ENCODE results near the gene MAP4.
"Not testable (repeated sequence)": the region's sequence is repeated elsewhere in the genome, so short reads cannot be mapped to it uniquely, and the experiment has no call there.

Gene MAP4

GRCh38 chr3:48014358-48014757 is 1.9 kb downstream of the MAP4 start:
- Histone ChIP-seq H3K9me3 (ENCODE audit: control insufficient read depth in 1 of 2, low read length in 2 of 2) (no peaks in the 10 kb centered on the region), H3K9ac (ENCODE audit: low read depth in 1 of 2, low read length in 2 of 2) (no peak overlapping the region), H3K4me1 (ENCODE audit: control insufficient read depth in 1 of 2, insufficient read depth in 2 of 2, low read length in 2 of 2) (peaks cover 43 to 47% of the 10 kb centered on the region in 2 donors)

GRCh38 chr3:48013288-48013980 is 2.8 kb downstream of the MAP4 start:
- H3K4me3 ChIP-seq (ENCODE audit: low read depth in 1 of 2, low read length in 2 of 2) = no peak overlapping the region
- H3K9ac ChIP-seq (ENCODE audit: low read depth in 1 of 2, low read length in 2 of 2) = no peak overlapping the region
- H3K27me3 ChIP-seq (ENCODE audit: control insufficient read depth in 1 of 2, insufficient read depth in 2 of 2, low read length in 2 of 2) = no peaks in the 10 kb centered on the region
- no peaks in the 10 kb centered on the region for H3K9me3 ChIP-seq (ENCODE audit: control insufficient read depth in 1 of 2, low read length in 2 of 2)
- H3K36me3 ChIP-seq (ENCODE audit: control insufficient read depth in 1 of 2, insufficient read depth in 2 of 2, low read length in 2 of 2) = no peaks in the 10 kb centered on the region
- peaks cover 43 to 47% of the 10 kb centered on the region in 2 donors for H3K4me1 ChIP-seq (ENCODE audit: control insufficient read depth in 1 of 2, insufficient read depth in 2 of 2, low read length in 2 of 2)
- H3K27ac ChIP-seq (ENCODE audit: low read depth, low read length) = no peak overlapping the region

More at GRCh38 chr3:48014358-48014757, 1.9 kb downstream of the MAP4 start:
- no peak overlapping the region for H3K27ac ChIP-seq (ENCODE audit: low read depth, low read length)
- H3K4me3 ChIP-seq (ENCODE audit: low read depth in 1 of 2, low read length in 2 of 2) = no peak overlapping the region
- H3K36me3 ChIP-seq (ENCODE audit: control insufficient read depth in 1 of 2, insufficient read depth in 2 of 2, low read length in 2 of 2) = peaks cover 0 to 3% of the 10 kb centered on the region in 2 donors
- no peaks in the 10 kb centered on the region for H3K27me3 ChIP-seq (ENCODE audit: control insufficient read depth in 1 of 2, insufficient read depth in 2 of 2, low read length in 2 of 2)

GRCh38 chr3:48012659-48013058 is 3.6 kb downstream of the MAP4 start:
- Histone ChIP-seq H3K9me3 (ENCODE audit: control insufficient read depth in 1 of 2, low read length in 2 of 2) (no peaks in the 10 kb centered on the region), H3K9ac (ENCODE audit: low read depth in 1 of 2, low read length in 2 of 2) (no peak overlapping the region), H3K36me3 (ENCODE audit: control insufficient read depth in 1 of 2, insufficient read depth in 2 of 2, low read length in 2 of 2) (no peaks in the 10 kb centered on the region), H3K4me3 (ENCODE audit: low read depth in 1 of 2, low read length in 2 of 2) (no peak overlapping the region), H3K27me3 (ENCODE audit: control insufficient read depth in 1 of 2, insufficient read depth in 2 of 2, low read length in 2 of 2) (no peaks in the 10 kb centered on the region), H3K27ac (ENCODE audit: low read depth, low read length) (no peak overlapping the region), H3K4me1 (ENCODE audit: control insufficient read depth in 1 of 2, insufficient read depth in 2 of 2, low read length in 2 of 2) (peaks cover 43 to 47% of the 10 kb centered on the region in 2 donors)

- H3K4me1 ChIP-seq (ENCODE audit: control insufficient read depth in 1 of 2, insufficient read depth in 2 of 2, low read length in 2 of 2) = peaks cover 12 to 15% of the 10 kb centered on the region in 2 donors
- H3K27ac ChIP-seq (ENCODE audit: low read depth, low read length); H3K4me3 ChIP-seq (ENCODE audit: low read depth in 1 of 2, low read length in 2 of 2); H3K36me3 ChIP-seq (ENCODE audit: control insufficient read depth in 1 of 2, insufficient read depth in 2 of 2, low read length in 2 of 2); H3K9me3 ChIP-seq (ENCODE audit: control insufficient read depth in 1 of 2, low read length in 2 of 2); H3K27me3 ChIP-seq (ENCODE audit: control insufficient read depth in 1 of 2, insufficient read depth in 2 of 2, low read length in 2 of 2); H3K9ac ChIP-seq (ENCODE audit: low read depth in 1 of 2, low read length in 2 of 2): not testable (repeated sequence)
These were observed 8.2 kb downstream of the MAP4 start for GRCh38 chr3:48008066-48008465.

GRCh38 chr3:48007361-48007760 is 8.9 kb downstream of the MAP4 start:
- H3K4me3 ChIP-seq (ENCODE audit: low read depth in 1 of 2, low read length in 2 of 2); H3K9ac ChIP-seq (ENCODE audit: low read depth in 1 of 2, low read length in 2 of 2); H3K9me3 ChIP-seq (ENCODE audit: control insufficient read depth in 1 of 2, low read length in 2 of 2); H3K36me3 ChIP-seq (ENCODE audit: control insufficient read depth in 1 of 2, insufficient read depth in 2 of 2, low read length in 2 of 2); H3K27me3 ChIP-seq (ENCODE audit: control insufficient read depth in 1 of 2, insufficient read depth in 2 of 2, low read length in 2 of 2); H3K27ac ChIP-seq (ENCODE audit: low read depth, low read length); H3K4me1 ChIP-seq (ENCODE audit: control insufficient read depth in 1 of 2, insufficient read depth in 2 of 2, low read length in 2 of 2): not testable (repeated sequence)

GRCh38 chr3:48006794-48007193 is 9.4 kb downstream of the MAP4 start:
- not testable (repeated sequence) for H3K36me3 ChIP-seq (ENCODE audit: control insufficient read depth in 1 of 2, insufficient read depth in 2 of 2, low read length in 2 of 2); H3K4me3 ChIP-seq (ENCODE audit: low read depth in 1 of 2, low read length in 2 of 2); H3K4me1 ChIP-seq (ENCODE audit: control insufficient read depth in 1 of 2, insufficient read depth in 2 of 2, low read length in 2 of 2); H3K27me3 ChIP-seq (ENCODE audit: control insufficient read depth in 1 of 2, insufficient read depth in 2 of 2, low read length in 2 of 2); H3K9me3 ChIP-seq (ENCODE audit: control insufficient read depth in 1 of 2, low read length in 2 of 2); H3K9ac ChIP-seq (ENCODE audit: low read depth in 1 of 2, low read length in 2 of 2); H3K27ac ChIP-seq (ENCODE audit: low read depth, low read length)

- no peaks in the 10 kb centered on the region for H3K36me3 ChIP-seq (ENCODE audit: control insufficient read depth in 1 of 2, insufficient read depth in 2 of 2, low read length in 2 of 2)
- H3K9ac ChIP-seq (ENCODE audit: low read depth in 1 of 2, low read length in 2 of 2) = no peak overlapping the region
- H3K4me3 ChIP-seq (ENCODE audit: low read depth in 1 of 2, low read length in 2 of 2) = no peak overlapping the region
- no peaks in the 10 kb centered on the region for H3K9me3 ChIP-seq (ENCODE audit: control insufficient read depth in 1 of 2, low read length in 2 of 2)
- no peak overlapping the region for H3K27ac ChIP-seq (ENCODE audit: low read depth, low read length)
- H3K27me3 ChIP-seq (ENCODE audit: control insufficient read depth in 1 of 2, insufficient read depth in 2 of 2, low read length in 2 of 2) = no peaks in the 10 kb centered on the region
- H3K4me1 ChIP-seq (ENCODE audit: control insufficient read depth in 1 of 2, insufficient read depth in 2 of 2, low read length in 2 of 2) = no peaks in the 10 kb centered on the region
These were observed 11.5 kb downstream of the MAP4 start for GRCh38 chr3:48004694-48005093.

- H3K9ac ChIP-seq (ENCODE audit: low read depth in 1 of 2, low read length in 2 of 2) = no peak overlapping the region
- H3K27ac ChIP-seq (ENCODE audit: low read depth, low read length) = no peak overlapping the region
- H3K4me3 ChIP-seq (ENCODE audit: low read depth in 1 of 2, low read length in 2 of 2) = no peak overlapping the region
- H3K9me3 ChIP-seq (ENCODE audit: control insufficient read depth in 1 of 2, low read length in 2 of 2) = no peaks in the 10 kb centered on the region
- no peaks in the 10 kb centered on the region for H3K4me1 ChIP-seq (ENCODE audit: control insufficient read depth in 1 of 2, insufficient read depth in 2 of 2, low read length in 2 of 2)
- H3K36me3 ChIP-seq (ENCODE audit: control insufficient read depth in 1 of 2, insufficient read depth in 2 of 2, low read length in 2 of 2) = no peaks in the 10 kb centered on the region
- H3K27me3 ChIP-seq (ENCODE audit: control insufficient read depth in 1 of 2, insufficient read depth in 2 of 2, low read length in 2 of 2) = no peaks in the 10 kb centered on the region
These were observed 13.4 kb downstream of the MAP4 start for GRCh38 chr3:48002787-48003186.

- Histone ChIP-seq H3K9me3 (ENCODE audit: control insufficient read depth in 1 of 2, low read length in 2 of 2) (no peaks in the 10 kb centered on the region), H3K9ac (ENCODE audit: low read depth in 1 of 2, low read length in 2 of 2) (no peak overlapping the region), H3K27ac (ENCODE audit: low read depth, low read length) (no peak overlapping the region), H3K4me3 (ENCODE audit: low read depth in 1 of 2, low read length in 2 of 2) (no peak overlapping the region), H3K36me3 (ENCODE audit: control insufficient read depth in 1 of 2, insufficient read depth in 2 of 2, low read length in 2 of 2) (no peaks in the 10 kb centered on the region), H3K27me3 (ENCODE audit: control insufficient read depth in 1 of 2, insufficient read depth in 2 of 2, low read length in 2 of 2) (no peaks in the 10 kb centered on the region), H3K4me1 (ENCODE audit: control insufficient read depth in 1 of 2, insufficient read depth in 2 of 2, low read length in 2 of 2) (no peaks in the 10 kb centered on the region)
These were observed 14.2 kb downstream of the MAP4 start for GRCh38 chr3:48001991-48002390.

GRCh38 chr3:48000212-48000611 is 16.0 kb downstream of the MAP4 start:
- Histone ChIP-seq H3K27me3 (ENCODE audit: control insufficient read depth in 1 of 2, insufficient read depth in 2 of 2, low read length in 2 of 2) (no peaks in the 10 kb centered on the region), H3K36me3 (ENCODE audit: control insufficient read depth in 1 of 2, insufficient read depth in 2 of 2, low read length in 2 of 2) (no peaks in the 10 kb centered on the region), H3K9me3 (ENCODE audit: control insufficient read depth in 1 of 2, low read length in 2 of 2) (no peaks in the 10 kb centered on the region), H3K27ac (ENCODE audit: low read depth, low read length) (no peak overlapping the region), H3K4me3 (ENCODE audit: low read depth in 1 of 2, low read length in 2 of 2) (no peak overlapping the region), H3K4me1 (ENCODE audit: control insufficient read depth in 1 of 2, insufficient read depth in 2 of 2, low read length in 2 of 2) (no peaks in the 10 kb centered on the region), H3K9ac (ENCODE audit: low read depth in 1 of 2, low read length in 2 of 2) (no peak overlapping the region)

GRCh38 chr3:47996440-47996839 is 19.8 kb downstream of the MAP4 start:
- Histone ChIP-seq H3K9ac (ENCODE audit: low read depth in 1 of 2, low read length in 2 of 2) (no peak overlapping the region), H3K4me1 (ENCODE audit: control insufficient read depth in 1 of 2, insufficient read depth in 2 of 2, low read length in 2 of 2) (no peaks in the 10 kb centered on the region), H3K27me3 (ENCODE audit: control insufficient read depth in 1 of 2, insufficient read depth in 2 of 2, low read length in 2 of 2) (no peaks in the 10 kb centered on the region), H3K36me3 (ENCODE audit: control insufficient read depth in 1 of 2, insufficient read depth in 2 of 2, low read length in 2 of 2) (peaks cover 0 to 1% of the 10 kb centered on the region in 2 donors), H3K4me3 (ENCODE audit: low read depth in 1 of 2, low read length in 2 of 2) (no peak overlapping the region), H3K9me3 (ENCODE audit: control insufficient read depth in 1 of 2, low read length in 2 of 2) (no peaks in the 10 kb centered on the region), H3K27ac (ENCODE audit: low read depth, low read length) (no peak overlapping the region)

Measured in duodenal mucosa (tissue), 2 donors.